Parathyroid adenoma (tissue), 2 donors: ENCODE measurements around the gene LACTB.

Experiments used
- H2AFZ ChIP-seq: fragments of 300-600 bp; sonication (generic); one replicate; pipeline ENCODE4 v1.7.0; 2017; ENCODE audit warnings: antibody characterized with exemption, mild to moderate bottlenecking
- H3K27ac ChIP-seq: fragments of 300-600 bp; sonication (generic); one replicate; pipeline ENCODE4 v1.7.0; 2017
- H3K27me3 ChIP-seq: fragments of 300-600 bp; sonication (generic); one replicate; pipeline ENCODE4 v1.7.0; 2017; ENCODE audit warnings: low read length; ENCODE audit not compliant: control insufficient read depth, insufficient read depth
- H3K36me3 ChIP-seq: fragments of 300-600 bp; sonication (generic); one replicate; pipeline ENCODE4 v1.7.0; 2017; ENCODE audit warnings: low read length; ENCODE audit not compliant: control insufficient read depth, insufficient read depth
- H3K4me1 ChIP-seq: fragments of 300-600 bp; sonication (generic); one replicate; pipeline ENCODE4 v1.7.0; 2017; ENCODE audit warnings: control low read depth
- H3K4me2 ChIP-seq: fragments of 300-600 bp; sonication (generic); one replicate; pipeline ENCODE4 v1.7.0; 2017; ENCODE audit warnings: low read length
- H3K4me3 ChIP-seq: fragments of 300-600 bp; sonication (generic); one replicate; pipeline ENCODE4 v1.7.0; 2017; ENCODE audit warnings: low read depth, low read length
- H3K79me2 ChIP-seq: fragments of 300-600 bp; sonication (generic); one replicate; pipeline ENCODE4 v1.7.0; 2017; ENCODE audit warnings: control low read depth
- H3K9ac ChIP-seq: fragments of 300-600 bp; sonication (generic); one replicate; pipeline ENCODE4 v1.7.0; 2017; ENCODE audit warnings: mild to moderate bottlenecking
- H3K9me3 ChIP-seq: fragments of 300-600 bp; sonication (generic); one replicate; pipeline ENCODE4 v1.7.0; 2017; ENCODE audit warnings: low read length; ENCODE audit not compliant: control insufficient read depth
- TF ChIP-seq, protein P1 (sequence below): fragments of 300-600 bp; sonication (generic); IDR thresholded peaks from one replicate; pipeline ENCODE4 v1.7.0; 2017; ENCODE audit warnings: antibody characterized with exemption, mild to moderate bottlenecking
- donor health status: primary hyperparathyroidism.

LACTB gene, protein sequence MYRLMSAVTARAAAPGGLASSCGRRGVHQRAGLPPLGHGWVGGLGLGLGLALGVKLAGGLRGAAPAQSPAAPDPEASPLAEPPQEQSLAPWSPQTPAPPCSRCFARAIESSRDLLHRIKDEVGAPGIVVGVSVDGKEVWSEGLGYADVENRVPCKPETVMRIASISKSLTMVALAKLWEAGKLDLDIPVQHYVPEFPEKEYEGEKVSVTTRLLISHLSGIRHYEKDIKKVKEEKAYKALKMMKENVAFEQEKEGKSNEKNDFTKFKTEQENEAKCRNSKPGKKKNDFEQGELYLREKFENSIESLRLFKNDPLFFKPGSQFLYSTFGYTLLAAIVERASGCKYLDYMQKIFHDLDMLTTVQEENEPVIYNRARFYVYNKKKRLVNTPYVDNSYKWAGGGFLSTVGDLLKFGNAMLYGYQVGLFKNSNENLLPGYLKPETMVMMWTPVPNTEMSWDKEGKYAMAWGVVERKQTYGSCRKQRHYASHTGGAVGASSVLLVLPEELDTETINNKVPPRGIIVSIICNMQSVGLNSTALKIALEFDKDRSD

GRCh38 chr15:63121382-63122001 is at the start of gene LACTB:
Gene LACTB, plus strand, starts transcription at chr15:63121861. Its CDS starts 11 bp downstream, at chr15:63121872.
- H3K79me2 ChIP-seq, result no peaks in the 10 kb centered on the region
- no peaks in the 10 kb centered on the region for H3K27me3 ChIP-seq
- peak within 1 kb of the TSS; percentile 56 for H3K27ac ChIP-seq
- H3K4me2 ChIP-seq, result peak within 1 kb of the TSS; percentile 82
- H3K4me1 ChIP-seq, result no peaks in the 10 kb centered on the region
- H2AFZ ChIP-seq, result peak within 1 kb of the TSS; percentile 95
- TF ChIP-seq, protein P1, sequence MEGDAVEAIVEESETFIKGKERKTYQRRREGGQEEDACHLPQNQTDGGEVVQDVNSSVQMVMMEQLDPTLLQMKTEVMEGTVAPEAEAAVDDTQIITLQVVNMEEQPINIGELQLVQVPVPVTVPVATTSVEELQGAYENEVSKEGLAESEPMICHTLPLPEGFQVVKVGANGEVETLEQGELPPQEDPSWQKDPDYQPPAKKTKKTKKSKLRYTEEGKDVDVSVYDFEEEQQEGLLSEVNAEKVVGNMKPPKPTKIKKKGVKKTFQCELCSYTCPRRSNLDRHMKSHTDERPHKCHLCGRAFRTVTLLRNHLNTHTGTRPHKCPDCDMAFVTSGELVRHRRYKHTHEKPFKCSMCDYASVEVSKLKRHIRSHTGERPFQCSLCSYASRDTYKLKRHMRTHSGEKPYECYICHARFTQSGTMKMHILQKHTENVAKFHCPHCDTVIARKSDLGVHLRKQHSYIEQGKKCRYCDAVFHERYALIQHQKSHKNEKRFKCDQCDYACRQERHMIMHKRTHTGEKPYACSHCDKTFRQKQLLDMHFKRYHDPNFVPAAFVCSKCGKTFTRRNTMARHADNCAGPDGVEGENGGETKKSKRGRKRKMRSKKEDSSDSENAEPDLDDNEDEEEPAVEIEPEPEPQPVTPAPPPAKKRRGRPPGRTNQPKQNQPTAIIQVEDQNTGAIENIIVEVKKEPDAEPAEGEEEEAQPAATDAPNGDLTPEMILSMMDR, result no peak
- peak within 1 kb of the TSS; percentile 28 for H3K9ac ChIP-seq
- no peaks in the 10 kb centered on the region for H3K9me3 ChIP-seq
- H3K36me3 ChIP-seq, result no peaks in the 10 kb centered on the region
- peak within 1 kb of the TSS; percentile 83 for H3K4me3 ChIP-seq

GRCh38 chr15:63072023-63072650 is 49.5 kb upstream of the LACTB start:
- Histone ChIP-seq H2AFZ (no peak overlapping the region), H3K4me3 (no peak overlapping the region), H3K9ac (no peak overlapping the region), H3K9me3 (no peaks in the 10 kb centered on the region), H3K79me2 (no peaks in the 10 kb centered on the region), H3K27ac (no peak overlapping the region), H3K36me3 (no peaks in the 10 kb centered on the region), H3K27me3 (no peaks in the 10 kb centered on the region), H3K4me1 (no peaks in the 10 kb centered on the region), H3K4me2 (no peak overlapping the region)
- TF ChIP-seq, protein P1, result no peak

DNA sequence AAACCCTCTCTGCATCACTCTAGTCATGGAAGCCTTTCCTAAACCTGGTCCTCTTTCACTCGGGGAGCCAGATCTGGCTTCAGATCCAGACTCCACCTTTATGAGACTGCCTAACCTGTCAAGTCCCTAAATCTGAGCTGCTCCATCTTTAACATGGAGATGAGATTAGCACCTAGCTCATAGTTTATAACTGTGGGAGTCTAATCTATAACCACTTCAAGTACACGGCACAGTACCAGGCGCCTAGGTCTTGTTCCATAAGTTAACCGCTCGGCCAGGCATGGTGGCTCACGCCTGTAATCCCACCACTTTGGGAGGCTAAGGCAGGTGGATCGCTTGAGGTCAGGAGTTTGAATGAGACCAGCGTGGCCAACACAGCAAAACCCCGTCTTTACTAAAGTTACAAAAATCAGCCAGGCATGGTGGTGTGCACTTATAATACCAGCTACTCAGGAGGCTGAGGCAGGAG is 48.8 kb upstream of the LACTB start:
- no peak overlapping the region for H3K27ac ChIP-seq
- H3K36me3 ChIP-seq, result no peaks in the 10 kb centered on the region
- H3K79me2 ChIP-seq, result no peaks in the 10 kb centered on the region
- H3K9ac ChIP-seq, result no peak overlapping the region
- no peak overlapping the region for H2AFZ ChIP-seq
- no peak overlapping the region for H3K4me2 ChIP-seq
- TF ChIP-seq, protein P1, result no peak
- no peaks in the 10 kb centered on the region for H3K27me3 ChIP-seq
- no peaks in the 10 kb centered on the region for H3K9me3 ChIP-seq
- no peak overlapping the region for H3K4me3 ChIP-seq
- no peaks in the 10 kb centered on the region for H3K4me1 ChIP-seq

GRCh38 chr15:63073497-63074172 is 48.0 kb upstream of the LACTB start:
- no peaks in the 10 kb centered on the region for H3K4me1 ChIP-seq
- H3K4me3 ChIP-seq, result no peak overlapping the region
- no peak overlapping the region for H3K4me2 ChIP-seq
- TF ChIP-seq, protein P1, result no peak
- no peaks in the 10 kb centered on the region for H3K27me3 ChIP-seq
- H3K9me3 ChIP-seq, result no peaks in the 10 kb centered on the region
- no peak overlapping the region for H3K9ac ChIP-seq
- no peaks in the 10 kb centered on the region for H3K36me3 ChIP-seq
- H3K27ac ChIP-seq, result no peak overlapping the region
- no peaks in the 10 kb centered on the region for H3K79me2 ChIP-seq
- H2AFZ ChIP-seq, result no peak overlapping the region
